NCI-H524 (cell line): ENCODE measurements around the gene SEPTIN2.
"Not testable (repeated sequence)": the region's sequence is repeated elsewhere in the genome, so short reads cannot be mapped to it uniquely, and the experiment has no call there.

Experiments used
- DNase-seq, 2 experiments: peaks; one replicate each; lab custom pipeline; 2025; lab: John Stamatoyannopoulos, UW

The SEPTIN2 gene

GRCh38 chr2:241381872-241382271 is 66.1 kb downstream of the SEPTIN2 start:
- DNase-seq: no peak

- not testable (repeated sequence) for DNase-seq
Observed at GRCh38 chr2:241385450-241385849, 69.7 kb downstream of the SEPTIN2 start.

- DNase-seq: peak in 1 of 2 experiments; percentile 10
Observed at GRCh38 chr2:241386519-241386918, 70.8 kb downstream of the SEPTIN2 start.

- DNase-seq: no peak
Observed at GRCh38 chr2:241389697-241390096, 74.0 kb downstream of the SEPTIN2 start.

- DNase-seq: peak in 1 of 2 experiments; percentile 21
Observed at GRCh38 chr2:241390301-241391206, 74.8 kb downstream of the SEPTIN2 start.

- peak in 1 of 2 experiments; percentile 54 for DNase-seq
Observed at GRCh38 chr2:241391892-241392665, 76.4 kb downstream of the SEPTIN2 start.

GRCh38 chr2:241392753-241393152 is 77.0 kb downstream of the SEPTIN2 start:
- DNase-seq: not testable (repeated sequence)

- no peak for DNase-seq
Observed at GRCh38 chr2:241393524-241394196, 77.9 kb downstream of the SEPTIN2 start.

GRCh38 chr2:241396809-241397208 is 81.1 kb downstream of the SEPTIN2 start:
- not testable (repeated sequence) for DNase-seq

- no peak for DNase-seq
Observed at GRCh38 chr2:241399941-241400922, 84.5 kb downstream of the SEPTIN2 start.
